ENCODE measurements around the gene SLC22A6. TPM values are rescaled to one million over a fixed set of nuclear protein-coding genes. Genes with fewer than 3 reads are reported as not detected.

The SLC22A6 gene
- polyA plus RNA-seq, 1 donor (not counting 4 experiments of a cell fraction or from before 2014, with no cell fraction given) = not detected

GRCh38 chr11:63012839-63013238 is 28.1 kb upstream of the SLC22A6 start:
- H3K27me3 ChIP-seq (ENCODE audit: control insufficient read depth, extremely low read depth, insufficient read depth, low read length) = no peaks in the 10 kb centered on the region
- no peak overlapping the region for H2AFZ ChIP-seq (ENCODE audit: control insufficient read depth, low read length)
- dilution Hi-C loops (cut with MboI; ENCODE audit: extremely low pct_ligation_motif_present, low sequenced_read_pairs) = no loop called here
- H4K20me1 ChIP-seq (ENCODE audit: control insufficient read depth, extremely low read depth, insufficient read depth, low read length) = no peaks in the 10 kb centered on the region
- H3K36me3 ChIP-seq (ENCODE audit: control insufficient read depth in 2 of 2, extremely low read depth in 1 of 2, insufficient read depth in 2 of 2, low read length in 2 of 2) = no peaks in the 10 kb centered on the region
- no peak for FAIRE-seq
- no peaks in the 10 kb centered on the region for H3K9me1 ChIP-seq (ENCODE audit: control insufficient read depth, extremely low read depth, insufficient read depth, low read length)
- no peaks in the 10 kb centered on the region for H3K4me1 ChIP-seq (ENCODE audit: control insufficient read depth, extremely low read depth, insufficient read depth, low read length)
- no peak overlapping the region for H3K4me3 ChIP-seq (ENCODE audit: control insufficient read depth in 2 of 3, extremely low read depth in 1 of 3, insufficient read depth in 2 of 3, low read depth in 1 of 3, low read length in 3 of 3)
- H3K9me3 ChIP-seq (ENCODE audit: control insufficient read depth, low read depth, low read length) = no peaks in the 10 kb centered on the region
- H3K79me2 ChIP-seq (ENCODE audit: control insufficient read depth, insufficient read depth, low read length) = no peaks in the 10 kb centered on the region
- H3K9ac ChIP-seq (ENCODE audit: control insufficient read depth, extremely low read depth, insufficient read depth, low read length) = no peak overlapping the region
- TF ChIP-seq CTCF (optimal IDR thresholded peaks at IDR 0.05 in 1 of 3, IDR thresholded peaks at IDR 0.05 in 1 of 3, conservative IDR thresholded peaks at IDR 0.05 in 1 of 3; ENCODE audit: extremely low read depth in 1 of 3, insufficient read depth in 2 of 3, low read length in 3 of 3) = no peak
- TF ChIP-seq EZH2 (IDR thresholded peaks at IDR 0.05; ENCODE audit: low read length) = no peak
- H3K4me2 ChIP-seq (ENCODE audit: control insufficient read depth, extremely low read depth, insufficient read depth, low read depth, low read length) = no peak overlapping the region
- no peak overlapping the region for H3K27ac ChIP-seq (ENCODE audit: control insufficient read depth, insufficient read depth, low read length)
- no peak for DNase-seq (ENCODE audit: low read depth, low spot score)

- dilution Hi-C loops (cut with MboI; ENCODE audit: extremely low pct_ligation_motif_present, low sequenced_read_pairs) = no loop called here
- DNase-seq (ENCODE audit: low read depth, low spot score) = no peak
- H3K79me2 ChIP-seq (ENCODE audit: control insufficient read depth, insufficient read depth, low read length) = no peaks in the 10 kb centered on the region
- H3K36me3 ChIP-seq (ENCODE audit: control insufficient read depth in 2 of 2, extremely low read depth in 1 of 2, insufficient read depth in 2 of 2, low read length in 2 of 2) = no peaks in the 10 kb centered on the region
- no peak overlapping the region for H3K27ac ChIP-seq (ENCODE audit: control insufficient read depth, insufficient read depth, low read length)
- TF ChIP-seq EZH2 (IDR thresholded peaks at IDR 0.05; ENCODE audit: low read length) = no peak
- TF ChIP-seq CTCF (optimal IDR thresholded peaks at IDR 0.05 in 1 of 3, IDR thresholded peaks at IDR 0.05 in 1 of 3, conservative IDR thresholded peaks at IDR 0.05 in 1 of 3; ENCODE audit: extremely low read depth in 1 of 3, insufficient read depth in 2 of 3, low read length in 3 of 3) = no peak
- FAIRE-seq = no peak
- H3K4me3 ChIP-seq (ENCODE audit: control insufficient read depth in 2 of 3, extremely low read depth in 1 of 3, insufficient read depth in 2 of 3, low read depth in 1 of 3, low read length in 3 of 3) = no peak overlapping the region
- no peaks in the 10 kb centered on the region for H4K20me1 ChIP-seq (ENCODE audit: control insufficient read depth, extremely low read depth, insufficient read depth, low read length)
- H2AFZ ChIP-seq (ENCODE audit: control insufficient read depth, low read length) = no peak overlapping the region
- no peaks in the 10 kb centered on the region for H3K9me1 ChIP-seq (ENCODE audit: control insufficient read depth, extremely low read depth, insufficient read depth, low read length)
- no peaks in the 10 kb centered on the region for H3K27me3 ChIP-seq (ENCODE audit: control insufficient read depth, extremely low read depth, insufficient read depth, low read length)
- no peaks in the 10 kb centered on the region for H3K4me1 ChIP-seq (ENCODE audit: control insufficient read depth, extremely low read depth, insufficient read depth, low read length)
- no peaks in the 10 kb centered on the region for H3K9me3 ChIP-seq (ENCODE audit: control insufficient read depth, low read depth, low read length)
- no peak overlapping the region for H3K9ac ChIP-seq (ENCODE audit: control insufficient read depth, extremely low read depth, insufficient read depth, low read length)
- no peak overlapping the region for H3K4me2 ChIP-seq (ENCODE audit: control insufficient read depth, extremely low read depth, insufficient read depth, low read depth, low read length)
These were observed 27.7 kb upstream of the SLC22A6 start for GRCh38 chr11:63012430-63012829.

All from keratinocyte (primary cell).